NCI-H2029 (cell line): Measurements from ENCODE around the gene PHGDH.
A peak's percentile ranks its signal among the peaks of the same experiment; 100 is the strongest.
"Not testable (repeated sequence)": the region's sequence is repeated elsewhere in the genome, so short reads cannot be mapped to it uniquely, and the experiment has no call there.

Source experiments
- DNase-seq: peaks from one replicate; lab custom pipeline; 2025; lab: John Stamatoyannopoulos, UW

PHGDH gene

DNA sequence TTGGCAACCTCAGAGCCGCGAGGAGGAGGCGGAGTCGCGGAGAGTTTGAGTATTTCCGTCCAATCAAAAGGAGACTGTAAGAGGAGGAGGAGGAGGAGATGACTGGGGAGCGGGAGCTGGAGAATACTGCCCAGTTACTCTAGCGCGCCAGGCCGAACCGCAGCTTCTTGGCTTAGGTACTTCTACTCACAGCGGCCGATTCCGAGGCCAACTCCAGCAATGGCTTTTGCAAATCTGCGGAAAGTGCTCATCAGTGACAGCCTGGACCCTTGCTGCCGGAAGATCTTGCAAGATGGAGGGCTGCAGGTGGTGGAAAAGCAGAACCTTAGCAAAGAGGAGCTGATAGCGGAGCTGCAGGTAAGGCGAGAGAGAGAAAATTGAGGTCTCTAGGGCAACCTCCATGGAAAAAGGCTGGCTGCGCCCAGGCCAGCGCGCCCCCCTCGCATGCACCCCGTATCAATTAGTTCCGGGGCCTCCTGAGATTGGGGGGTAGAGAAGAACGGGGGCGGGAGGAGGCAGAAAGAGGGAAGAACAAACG lies at the start of gene PHGDH:
TSS of gene PHGDH (plus strand) at position 131 of the 538 bp plus-strand sequence. CDS start at position 220, 89 bp downstream.
- DNase-seq, result peak; percentile 65

DNA sequence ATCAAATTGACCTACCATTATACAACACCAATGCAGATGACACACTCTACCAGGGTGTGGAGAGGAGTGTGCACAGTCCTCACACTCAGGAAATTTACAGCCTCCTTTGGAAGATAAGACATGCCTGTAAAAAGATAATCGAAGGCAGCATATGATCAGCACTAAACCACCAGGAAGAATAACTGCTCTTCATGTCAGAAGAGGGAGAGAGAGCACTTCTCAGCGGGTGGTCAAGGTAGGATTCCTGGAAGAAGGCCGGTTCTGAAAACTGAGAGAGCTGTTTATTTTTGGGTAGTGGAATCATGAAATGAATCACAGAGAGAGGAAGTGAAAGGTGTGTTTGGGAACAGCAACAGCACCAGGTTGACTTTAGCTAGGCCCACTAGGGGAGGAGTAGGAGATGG lies 49.7 kb upstream of the PHGDH start:
- no peak for DNase-seq

DNA sequence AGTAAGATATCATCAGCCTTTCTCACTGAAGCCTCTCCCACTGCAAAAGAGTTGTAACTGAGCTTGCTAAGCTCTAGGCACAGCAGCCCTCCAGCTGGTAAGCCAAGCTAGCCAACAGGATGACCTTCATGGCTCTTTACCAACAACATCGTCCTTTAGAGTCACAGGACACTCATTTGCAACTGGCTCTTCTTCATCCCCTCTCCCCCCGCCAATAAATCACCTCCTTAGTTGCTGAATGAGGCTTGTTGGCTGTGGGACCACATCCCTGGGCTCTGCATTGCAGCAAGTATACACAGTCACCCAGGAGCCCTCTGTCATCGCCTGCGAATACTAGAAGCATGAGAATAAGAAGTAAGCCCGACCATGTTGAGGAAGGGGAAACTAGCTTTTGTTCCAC lies 47.7 kb upstream of the PHGDH start:
- DNase-seq, result no peak

DNA sequence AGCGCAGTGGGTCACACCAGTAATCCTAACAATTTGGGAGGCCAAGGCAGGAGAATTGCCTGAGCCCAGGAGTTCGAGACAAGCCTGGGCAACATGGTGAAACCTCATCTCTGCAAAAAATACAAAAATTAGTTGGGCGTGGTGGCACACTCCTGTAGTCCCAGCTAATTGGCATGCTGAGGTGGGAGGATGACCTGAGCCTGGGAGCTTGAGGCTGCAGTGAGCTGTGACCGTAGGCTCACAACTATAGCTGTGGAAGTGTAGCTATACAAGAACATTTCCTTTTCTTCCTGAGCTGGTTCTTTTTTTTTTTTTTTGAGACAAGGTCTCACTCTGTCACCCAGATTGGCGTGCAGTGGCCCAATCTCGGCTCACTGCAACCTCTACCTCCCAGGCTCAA lies 44.6 kb upstream of the PHGDH start:
- no peak for DNase-seq

DNA sequence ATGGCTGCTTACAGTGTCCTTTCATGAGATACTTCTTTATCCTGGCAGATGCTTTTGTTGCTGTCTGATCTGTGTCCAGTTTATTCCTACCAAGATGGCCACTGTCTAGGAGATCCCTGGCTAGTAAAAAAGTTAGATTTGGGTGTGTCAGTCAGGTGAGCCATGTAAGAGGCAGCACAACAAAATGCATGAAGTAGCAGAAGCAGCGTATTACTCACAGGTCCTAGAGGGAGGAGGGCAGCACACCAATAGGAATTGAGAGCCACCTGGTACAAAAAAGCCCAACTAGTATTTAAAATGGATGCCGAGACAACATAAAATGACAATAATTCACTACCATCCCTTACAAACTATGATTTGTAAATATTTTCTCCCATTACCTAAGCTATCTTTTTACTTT lies 40.8 kb upstream of the PHGDH start:
- DNase-seq, result no peak

DNA sequence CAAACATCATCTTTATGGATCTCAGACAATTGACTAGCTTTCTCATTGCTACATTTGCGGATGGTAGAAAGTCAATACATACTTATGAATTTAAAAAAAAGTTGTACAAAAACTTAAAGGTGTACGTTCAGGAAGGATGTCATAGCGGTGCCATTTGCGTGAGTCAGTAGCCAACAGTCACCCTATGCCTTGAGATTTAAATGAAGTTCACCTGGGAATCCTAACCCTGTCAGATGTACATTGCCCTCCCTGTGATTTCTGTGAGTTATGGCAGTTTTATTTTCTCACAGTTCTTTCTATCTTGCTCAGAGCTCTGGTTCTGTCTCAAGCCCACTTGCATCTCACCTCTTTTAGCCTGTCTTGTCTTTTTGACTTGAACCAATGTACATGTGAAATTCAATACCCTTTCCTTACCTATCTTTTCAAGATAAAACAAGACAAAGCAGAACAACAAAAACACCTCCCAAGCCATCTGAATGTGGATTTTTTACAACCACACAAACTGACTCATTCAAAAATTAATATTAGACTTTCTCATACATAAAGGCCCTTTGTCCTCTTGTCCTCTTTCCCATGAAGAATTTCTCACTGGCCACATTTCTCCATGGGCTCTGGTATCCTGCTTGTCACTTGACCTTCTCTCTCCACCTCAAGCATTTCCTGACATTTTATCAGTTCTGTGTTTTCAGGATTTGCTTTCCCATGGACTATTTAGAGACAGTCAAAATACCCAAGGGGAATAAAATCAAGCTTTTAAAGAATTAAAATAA lies 38.4 kb upstream of the PHGDH start:
- no peak for DNase-seq

DNA sequence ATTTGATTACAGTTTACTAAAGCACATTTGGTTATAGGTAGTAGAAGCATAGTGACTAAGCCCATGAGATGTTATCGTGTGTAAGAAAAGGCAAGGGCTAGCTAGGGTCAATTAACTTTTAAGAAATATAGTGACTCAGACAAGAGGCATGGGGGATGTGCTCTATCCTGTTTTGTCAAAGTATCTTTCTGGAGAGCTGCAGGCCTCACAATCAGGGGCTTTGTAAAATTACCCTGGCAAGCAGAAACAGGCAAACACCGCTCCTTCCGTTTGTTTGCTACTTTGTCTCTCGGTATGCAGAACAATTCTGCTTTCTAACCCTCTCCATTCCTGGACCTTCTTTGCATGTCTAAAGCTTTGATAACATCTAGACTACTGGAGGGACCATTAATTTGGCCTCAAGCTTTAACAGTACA lies 37.6 kb upstream of the PHGDH start:
- DNase-seq, result no peak

DNA sequence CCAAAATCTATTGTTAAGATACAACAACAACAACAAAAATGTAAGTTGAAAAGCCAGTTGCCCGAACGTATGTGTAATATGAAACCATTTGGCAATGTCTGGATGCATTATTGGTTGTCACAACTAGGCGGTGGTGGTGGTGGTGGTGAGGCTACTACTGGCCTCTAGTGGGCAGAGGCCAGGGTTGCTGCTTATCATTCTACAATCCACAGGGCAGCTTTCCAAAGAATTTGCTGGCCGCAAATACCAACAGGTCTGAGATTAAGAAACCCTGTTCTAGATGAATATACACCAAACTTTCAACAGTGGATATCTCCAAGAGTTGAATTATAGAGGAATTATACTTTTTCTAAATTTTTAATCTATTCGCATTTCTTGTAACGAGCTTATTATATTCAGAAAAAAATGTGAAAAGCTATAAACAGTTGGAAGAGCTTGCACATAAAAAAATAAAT lies 36.9 kb upstream of the PHGDH start:
- DNase-seq, result peak; percentile 59

DNA sequence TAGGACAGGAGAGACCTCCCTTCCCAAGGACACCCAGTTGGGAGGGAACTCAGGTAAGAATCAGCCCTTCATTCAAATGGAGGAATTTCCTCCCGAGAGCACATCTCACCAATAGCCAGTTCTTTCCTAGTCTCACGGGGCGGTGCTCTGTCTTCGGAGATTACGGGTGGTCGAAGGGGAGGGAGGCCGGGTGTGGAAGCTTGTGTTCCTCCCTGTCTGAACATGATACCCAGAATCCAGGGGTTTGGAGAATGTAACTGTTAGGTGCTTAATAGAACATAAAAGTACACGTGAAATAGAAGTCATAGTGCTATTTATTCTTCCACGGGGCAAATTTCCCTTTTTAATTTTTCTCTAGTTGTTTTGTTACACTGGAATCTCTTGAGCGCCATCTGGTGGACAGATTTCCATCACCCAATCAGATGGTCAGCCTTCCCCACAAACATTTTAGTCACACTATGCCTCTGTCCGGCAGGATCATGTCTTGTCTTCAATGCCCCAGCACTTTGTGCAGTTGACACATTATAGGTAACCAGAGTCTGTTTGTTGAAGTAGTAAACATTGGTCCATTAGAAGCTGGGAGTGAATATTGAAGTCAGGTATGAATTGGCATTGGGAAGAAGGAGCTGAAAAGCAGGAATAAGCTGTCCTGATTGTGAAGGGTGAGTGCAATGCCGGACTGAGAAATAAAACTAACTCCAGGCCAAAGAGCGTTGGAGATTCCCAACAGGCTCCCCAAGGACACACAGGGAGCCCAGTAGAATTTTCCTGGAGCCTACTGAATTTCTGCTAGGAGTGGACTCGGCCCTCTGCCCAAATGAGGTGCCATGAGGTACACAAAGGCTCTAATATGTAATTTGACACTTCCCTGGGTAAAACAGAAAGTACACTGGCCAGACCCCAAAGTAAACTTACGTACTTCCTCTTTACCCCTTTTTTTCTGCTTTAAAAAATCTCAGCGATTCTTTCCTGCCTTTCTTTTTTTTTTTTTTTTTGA lies 36.1 kb upstream of the PHGDH start:
- peak; percentile 64 for DNase-seq

DNA sequence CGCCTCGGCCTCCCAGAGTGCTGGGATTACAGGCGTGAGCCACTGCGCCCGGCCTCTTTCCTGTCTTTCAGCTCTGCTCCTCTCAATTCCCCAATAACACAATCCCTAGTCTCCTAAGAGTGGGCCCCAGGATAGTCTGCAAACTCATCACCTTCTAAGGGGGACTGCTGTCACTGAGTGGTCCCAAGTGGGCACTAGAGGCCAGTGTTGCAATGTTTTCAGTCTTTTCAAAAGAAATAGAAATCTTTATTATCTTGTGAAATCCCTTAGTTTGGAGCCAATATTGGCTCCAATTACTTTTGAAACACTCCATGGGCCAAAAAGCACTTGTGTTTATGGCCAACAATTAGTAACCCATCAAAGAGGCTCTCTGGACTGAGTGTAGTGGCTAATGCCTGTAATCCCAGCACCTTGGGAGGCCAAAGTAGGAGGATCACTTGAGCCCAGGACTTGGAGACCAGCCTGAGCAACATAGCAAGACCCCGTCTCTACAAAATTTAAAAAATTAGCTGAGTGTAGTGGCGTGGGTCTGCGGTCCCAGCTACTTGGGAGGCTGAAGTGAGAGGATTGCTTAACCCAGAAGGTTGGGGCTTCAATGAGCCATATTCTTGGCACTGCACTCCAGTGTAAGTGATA lies 35.0 kb upstream of the PHGDH start:
- no peak for DNase-seq

DNA sequence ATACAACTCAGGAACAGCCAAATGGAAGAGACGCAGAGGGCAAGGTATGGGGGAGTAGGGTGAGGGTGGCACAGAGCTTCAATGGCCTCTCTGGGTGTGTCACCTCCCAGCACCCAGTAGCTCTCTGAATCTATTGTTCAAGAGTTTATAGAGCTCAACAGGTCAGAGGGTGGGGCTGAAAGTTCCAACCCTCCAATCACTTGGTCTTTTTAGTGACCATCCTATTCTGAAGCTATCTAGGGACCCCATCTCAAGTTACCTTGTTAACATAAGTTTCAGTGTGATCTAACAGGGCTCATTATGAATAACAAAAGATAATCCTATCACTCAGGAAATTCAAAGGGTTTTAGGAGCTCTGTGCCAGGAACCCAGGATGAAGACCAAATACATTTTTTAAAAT lies 32.5 kb upstream of the PHGDH start:
- DNase-seq, result no peak

DNA sequence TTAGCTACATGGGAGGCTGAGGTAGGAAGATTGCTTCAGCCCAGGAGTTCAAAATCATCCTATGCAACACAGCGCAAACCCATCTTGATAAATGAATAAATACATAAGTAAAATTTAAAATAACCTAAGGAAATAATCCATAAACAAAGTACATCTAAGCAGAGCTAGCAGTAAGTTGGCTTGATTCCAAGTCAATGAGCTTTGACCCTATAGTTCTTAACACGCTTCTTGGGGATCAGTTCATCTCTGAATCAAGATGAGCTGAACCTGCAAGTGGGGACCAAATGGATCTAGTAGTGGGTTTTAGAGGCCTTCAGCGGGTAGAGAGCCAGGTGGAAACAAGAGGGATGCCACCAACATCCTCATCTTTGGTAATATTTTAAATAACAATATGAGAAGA lies 31.5 kb upstream of the PHGDH start:
- no peak for DNase-seq

DNA sequence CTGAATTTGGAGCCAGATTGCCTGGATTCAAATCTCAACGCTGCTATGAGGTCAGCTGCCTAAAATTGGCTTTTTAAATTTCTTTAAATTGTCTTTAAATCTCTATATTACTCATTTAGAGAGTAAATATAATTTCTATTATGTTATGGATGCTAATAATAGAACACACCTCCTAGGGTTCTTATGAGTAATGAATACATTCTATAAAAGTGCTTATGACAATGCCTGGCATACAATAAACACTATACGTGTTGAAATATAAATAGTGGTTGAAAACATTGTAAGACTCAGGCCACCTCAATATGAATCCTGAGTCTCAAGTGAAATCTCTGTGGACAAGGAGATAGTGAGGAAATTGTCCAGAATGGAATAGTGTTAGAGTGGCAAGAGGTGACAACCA lies 31.0 kb upstream of the PHGDH start:
- DNase-seq, result no peak

DNA sequence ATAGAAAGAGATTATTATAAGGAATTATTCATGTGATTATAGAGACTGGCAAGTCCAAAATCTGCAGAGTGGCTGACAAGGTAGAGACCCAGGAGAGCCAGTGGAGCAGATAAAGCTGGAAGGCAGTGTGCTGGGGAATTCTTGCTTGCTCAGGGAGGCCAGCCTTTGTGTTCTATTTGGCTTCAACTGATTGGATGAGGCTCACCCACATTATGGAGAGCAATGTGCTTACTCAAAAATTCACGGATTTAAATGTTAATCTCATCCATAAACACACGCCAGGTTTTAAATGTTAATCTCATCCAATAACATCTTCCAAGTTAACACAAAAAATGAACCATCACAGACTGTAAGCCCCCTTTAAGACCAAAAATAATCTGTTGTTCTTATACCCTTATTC lies 30.2 kb upstream of the PHGDH start:
- no peak for DNase-seq

DNA sequence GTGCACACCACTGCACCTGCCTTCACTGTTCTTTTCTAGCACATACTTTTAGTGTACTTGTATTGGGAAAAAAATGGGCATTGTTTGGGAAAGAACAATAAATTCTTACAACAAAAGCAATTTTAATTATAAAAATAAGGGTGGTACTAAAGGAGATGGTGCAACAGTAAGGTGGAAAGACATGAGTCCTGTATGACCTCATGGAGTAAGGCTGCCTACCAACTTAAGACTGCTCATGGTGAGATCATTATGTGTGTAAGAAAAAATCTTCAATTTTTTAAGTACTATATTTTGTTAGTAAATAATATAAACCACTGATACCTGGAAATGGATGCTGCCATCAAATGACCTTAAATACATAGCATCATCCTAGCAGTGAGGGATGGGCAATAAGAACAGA lies 29.6 kb upstream of the PHGDH start:
- no peak for DNase-seq

DNA sequence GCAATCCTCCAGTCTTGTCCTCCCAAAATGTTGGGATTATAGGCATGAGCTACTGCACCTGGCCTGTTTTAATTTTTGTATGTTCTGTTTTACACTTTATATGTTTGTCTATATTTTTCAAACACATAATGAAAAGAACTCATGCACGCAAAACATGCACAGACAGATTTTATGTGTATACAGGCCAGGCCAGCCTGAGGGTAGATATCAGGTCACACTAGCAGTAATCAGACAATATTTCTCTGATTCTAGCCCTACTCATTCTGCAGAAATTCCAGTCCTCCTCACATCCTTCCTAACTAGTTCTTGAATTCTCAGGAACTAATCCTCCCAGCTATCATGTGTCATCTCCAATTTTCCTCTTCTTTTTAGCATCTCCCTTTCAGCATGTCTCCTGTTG lies 27.8 kb upstream of the PHGDH start:
- DNase-seq, result no peak

DNA sequence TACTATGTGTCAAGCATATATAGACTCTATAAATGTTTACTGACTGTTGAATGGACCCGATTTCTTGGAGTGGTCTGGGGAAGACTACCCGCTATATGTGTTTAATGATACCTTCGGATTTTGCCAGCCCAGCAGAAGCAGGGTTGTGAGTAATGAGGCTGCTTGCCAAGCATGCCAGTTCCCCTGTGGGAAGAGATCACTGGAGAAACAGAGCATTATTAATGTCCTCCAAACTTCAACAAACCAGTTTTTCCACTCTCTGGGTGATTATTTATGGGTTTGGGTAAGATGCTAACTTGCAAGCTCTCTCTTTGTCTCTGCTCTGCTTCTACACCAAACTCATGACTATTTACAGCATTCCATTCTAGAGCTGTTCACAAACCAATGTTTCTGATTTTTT lies 25.1 kb upstream of the PHGDH start:
- DNase-seq, result no peak

DNA sequence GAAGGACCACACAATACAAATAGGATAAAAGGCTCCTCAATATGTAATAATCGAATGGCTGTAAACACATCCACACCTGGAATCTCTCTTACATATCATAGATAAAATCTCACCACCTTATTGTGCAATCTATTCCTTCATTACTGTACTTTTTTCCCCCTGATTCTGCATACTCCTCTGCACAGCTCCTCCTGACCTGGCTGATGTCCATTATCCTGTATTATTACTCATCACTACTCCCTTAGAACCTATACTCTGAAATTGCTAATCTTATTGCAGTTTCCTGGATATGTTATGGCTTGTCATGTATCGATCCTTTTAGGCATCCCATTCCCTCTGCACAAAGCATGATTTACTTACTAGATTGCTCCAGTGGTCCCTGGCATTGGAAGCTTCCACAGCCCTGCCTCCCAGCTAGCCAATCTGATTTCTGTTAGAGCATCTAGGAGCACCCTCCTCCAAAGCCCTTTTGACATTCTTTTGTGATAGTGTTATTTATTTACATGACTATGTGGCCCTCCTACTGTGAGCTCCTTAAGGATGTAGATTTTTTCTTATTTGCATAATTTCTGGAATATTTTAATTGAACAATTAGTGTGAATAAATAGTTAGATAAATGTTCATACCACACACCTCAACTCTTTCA lies 24.2 kb upstream of the PHGDH start:
- DNase-seq, result no peak

DNA sequence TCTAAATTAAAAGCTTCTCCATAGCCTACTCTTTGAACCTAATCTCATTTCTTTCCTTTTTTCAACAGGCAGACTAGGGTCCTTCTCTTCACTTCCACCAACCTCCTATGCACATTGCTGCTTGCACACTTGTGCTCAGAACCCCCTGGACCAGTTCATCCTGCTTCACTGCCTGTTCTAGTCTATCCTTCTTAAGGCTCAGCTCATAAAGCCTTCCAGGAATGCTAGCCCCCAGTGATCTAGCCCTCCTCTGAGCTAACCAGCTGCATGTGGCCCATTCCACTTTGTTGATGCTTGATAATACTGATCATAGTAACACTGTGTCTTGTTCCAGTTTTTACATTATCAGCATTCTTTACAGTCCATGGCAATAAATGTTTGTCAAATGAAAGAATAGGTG lies 22.9 kb upstream of the PHGDH start:
- DNase-seq, result no peak

DNA sequence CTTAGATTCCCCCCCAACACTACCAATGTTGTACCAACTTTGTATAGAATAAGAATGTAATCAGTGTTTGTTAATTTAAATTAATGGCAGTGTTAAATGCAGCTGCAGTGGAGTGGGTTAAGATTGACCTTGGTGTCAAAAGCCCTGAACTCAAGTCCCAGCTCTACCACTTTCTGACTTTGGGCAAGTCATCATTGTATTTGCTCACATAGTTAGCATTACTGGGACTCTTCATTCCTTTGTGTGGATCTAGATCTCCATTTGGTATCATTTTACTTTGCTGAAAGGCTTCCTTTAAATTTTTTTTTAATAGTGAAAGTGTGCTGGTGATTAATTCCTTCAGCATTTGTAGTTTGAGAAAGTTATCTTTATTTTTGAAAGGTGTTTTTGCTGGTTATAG lies 22.2 kb upstream of the PHGDH start:
- DNase-seq, result no peak

DNA sequence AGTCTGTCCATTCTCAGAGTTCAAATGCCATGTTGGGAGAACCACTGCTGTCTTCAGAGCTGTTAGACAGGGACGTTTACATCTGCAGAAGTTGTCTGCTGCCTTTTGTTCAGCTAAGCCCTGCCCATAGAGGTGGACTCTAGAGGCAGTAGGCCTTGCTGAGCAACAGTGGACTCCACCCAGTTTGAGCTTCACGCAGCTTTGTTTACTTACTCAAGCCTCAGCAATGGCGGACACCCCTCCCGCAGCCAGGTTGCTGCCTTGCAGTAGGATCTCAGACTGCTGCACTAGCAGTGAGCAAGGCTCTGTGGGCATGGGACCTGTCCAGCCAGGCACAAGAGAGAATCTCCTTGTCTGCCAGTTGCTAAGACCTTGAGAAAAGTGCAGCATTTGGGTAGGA lies 14.9 kb upstream of the PHGDH start:
- DNase-seq, result not testable (repeated sequence)

DNA sequence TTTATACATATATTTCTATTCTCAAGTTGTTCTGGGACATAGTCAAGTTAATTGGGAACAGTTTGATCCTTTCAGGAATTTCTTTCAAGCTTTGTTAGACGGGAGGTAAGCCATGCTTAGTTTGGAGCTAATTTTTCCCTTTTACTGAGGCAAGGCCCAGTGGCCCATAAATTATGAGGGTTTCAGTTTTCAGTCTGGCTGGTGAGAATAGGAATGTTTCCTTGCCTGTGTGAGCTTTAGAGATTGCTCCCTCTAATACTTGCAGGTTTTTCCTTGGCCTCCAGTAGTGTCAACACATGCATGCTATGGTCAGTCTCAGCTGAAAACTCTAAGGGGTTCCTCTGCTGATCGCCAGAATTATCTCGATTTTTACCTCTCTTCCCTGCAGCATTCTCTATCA lies 14.1 kb upstream of the PHGDH start:
- no peak for DNase-seq
